Cerebellar nuclear complex (tissue), 1 donor: ENCODE results near the gene ZNF556.

Source experiments
- DNase-seq, 2 experiments: peaks; one replicate each; lab custom pipeline; 2025; lab: John Stamatoyannopoulos, UW

Gene ZNF556

GRCh38 chr19:2905918-2906519 lies 38.9 kb downstream of the ZNF556 start:
- DNase-seq: no peak

- DNase-seq: no peak
Measured at GRCh38 chr19:2906631-2907195, 39.6 kb downstream of the ZNF556 start.

- DNase-seq: no peak
Measured at GRCh38 chr19:2912306-2912705, 45.2 kb downstream of the ZNF556 start.

- no peak for DNase-seq
Measured at GRCh38 chr19:2917275-2918184, 50.4 kb downstream of the ZNF556 start.

- DNase-seq: no peak
Measured at GRCh38 chr19:2922987-2923386, 55.9 kb downstream of the ZNF556 start.

- DNase-seq: no peak
Measured at GRCh38 chr19:2923510-2923909, 56.4 kb downstream of the ZNF556 start.

- DNase-seq: no peak
Measured at GRCh38 chr19:2926341-2927031, 59.4 kb downstream of the ZNF556 start.

- DNase-seq: no peak
Measured at GRCh38 chr19:2927032-2927430, 59.9 kb downstream of the ZNF556 start.
